ENCODE measurements around the gene RALGPS2. TPM values are rescaled to one million over a fixed set of nuclear protein-coding genes. Genes with fewer than 3 reads are reported as not detected.
A peak's percentile ranks its signal among the peaks of the same experiment; 100 is the strongest.

The RALGPS2 gene
- total and polyA plus RNA-seq, 2 of the 13 experiments (the other 11 are each of a cell fraction or from before 2014, with no cell fraction given), result 15.6 to 36.0 TPM

DNA sequence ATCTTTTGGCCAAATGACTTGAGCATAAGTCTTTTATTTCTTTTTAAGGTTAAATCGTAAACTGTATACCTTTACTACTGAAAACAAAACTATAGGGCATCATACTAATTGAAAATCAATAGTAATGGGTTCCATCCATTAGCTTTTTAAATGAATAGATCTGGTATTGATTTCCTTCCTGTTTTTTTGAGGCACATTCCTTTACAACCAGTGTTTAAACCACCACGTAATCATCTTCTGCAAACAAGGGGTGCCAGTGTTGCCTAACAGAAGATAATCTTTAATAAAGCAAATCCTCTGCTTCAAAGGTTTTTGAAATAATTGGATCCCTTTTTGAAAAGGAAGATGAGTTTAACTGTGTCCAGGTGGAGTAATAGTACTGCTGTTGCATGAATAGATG lies 194.5 kb downstream of the RALGPS2 start (continued):
- TF ChIP-seq, protein P1, sequence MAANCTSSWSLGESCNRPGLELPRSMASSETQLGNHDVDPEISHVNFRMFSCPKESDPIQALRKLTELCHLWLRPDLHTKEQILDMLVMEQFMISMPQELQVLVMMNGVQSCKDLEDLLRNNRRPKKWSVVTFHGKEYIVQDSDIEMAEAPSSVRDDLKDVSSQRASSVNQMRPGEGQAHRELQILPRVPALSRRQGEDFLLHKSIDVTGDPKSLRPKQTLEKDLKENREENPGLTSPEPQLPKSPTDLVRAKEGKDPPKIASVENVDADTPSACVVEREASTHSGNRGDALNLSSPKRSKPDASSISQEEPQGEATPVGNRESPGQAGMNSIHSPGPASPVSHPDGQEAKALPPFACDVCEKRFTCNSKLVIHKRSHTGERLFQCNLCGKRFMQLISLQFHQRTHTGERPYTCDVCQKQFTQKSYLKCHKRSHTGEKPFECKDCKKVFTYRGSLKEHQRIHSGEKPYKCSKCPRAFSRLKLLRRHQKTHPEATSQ (CRISPR knock-in tag; IDR thresholded peaks at IDR 0.05; ENCODE audit: borderline replicate concordance), result no peak
- TF ChIP-seq SMARCC2 (IDR thresholded peaks at IDR 0.05) (no peak), POLR2A (IDR thresholded peaks at IDR 0.05; ENCODE audit: insufficient read depth in 1 of 2, low read depth in 2 of 2, low read length in 2 of 2) (no peak), ZFY (CRISPR knock-in tag; IDR thresholded peaks at IDR 0.05) (no peak), ISL2 (CRISPR knock-in tag; IDR thresholded peaks at IDR 0.05) (peak; percentile 97), ZBTB21 (CRISPR knock-in tag; IDR thresholded peaks at IDR 0.05) (no peak), ZNF619 (CRISPR knock-in tag; IDR thresholded peaks at IDR 0.05) (no peak), GTF3A (CRISPR knock-in tag; conservative IDR thresholded peaks at IDR 0.05) (no peak), SNAPC2 (CRISPR knock-in tag; IDR thresholded peaks at IDR 0.05) (no peak), SCMH1 (CRISPR knock-in tag; IDR thresholded peaks at IDR 0.05; ENCODE audit: borderline replicate concordance) (no peak), RBAK (CRISPR knock-in tag; IDR thresholded peaks at IDR 0.05) (no peak), ZNF20 (CRISPR knock-in tag; IDR thresholded peaks at IDR 0.05) (no peak), ZBTB37 (CRISPR knock-in tag; IDR thresholded peaks at IDR 0.05) (no peak), SALL1 (CRISPR knock-in tag; IDR thresholded peaks at IDR 0.05) (peak; percentile 84; the same call in 1 of the 2 replicates), E2F2 (CRISPR knock-in tag; IDR thresholded peaks at IDR 0.05; ENCODE audit: borderline replicate concordance) (no peak), ZNF230 (CRISPR knock-in tag; IDR thresholded peaks at IDR 0.05) (no peak), ZNF75D (CRISPR knock-in tag; IDR thresholded peaks at IDR 0.05; ENCODE audit: borderline replicate concordance) (no peak), ZNF737 (CRISPR knock-in tag; IDR thresholded peaks at IDR 0.05; ENCODE audit: borderline replicate concordance) (no peak), CHD2 (IDR thresholded peaks at IDR 0.05; ENCODE audit: low read depth, low read length) (no peak), STAG1 (CRISPR knock-in tag; IDR thresholded peaks at IDR 0.05) (no peak), ZNF543 (CRISPR knock-in tag; IDR thresholded peaks at IDR 0.05) (no peak), GATAD1 (CRISPR knock-in tag; IDR thresholded peaks at IDR 0.05) (no peak), ZNF713 (CRISPR knock-in tag; IDR thresholded peaks at IDR 0.05) (no peak), ZNF672 (CRISPR knock-in tag; IDR thresholded peaks at IDR 0.05) (no peak), ARID2 (CRISPR knock-in tag; IDR thresholded peaks at IDR 0.05; ENCODE audit: borderline replicate concordance) (no peak), ZNF703 (CRISPR knock-in tag; IDR thresholded peaks at IDR 0.05; ENCODE audit: borderline replicate concordance) (no peak)
- TF ChIP-seq, protein P2, sequence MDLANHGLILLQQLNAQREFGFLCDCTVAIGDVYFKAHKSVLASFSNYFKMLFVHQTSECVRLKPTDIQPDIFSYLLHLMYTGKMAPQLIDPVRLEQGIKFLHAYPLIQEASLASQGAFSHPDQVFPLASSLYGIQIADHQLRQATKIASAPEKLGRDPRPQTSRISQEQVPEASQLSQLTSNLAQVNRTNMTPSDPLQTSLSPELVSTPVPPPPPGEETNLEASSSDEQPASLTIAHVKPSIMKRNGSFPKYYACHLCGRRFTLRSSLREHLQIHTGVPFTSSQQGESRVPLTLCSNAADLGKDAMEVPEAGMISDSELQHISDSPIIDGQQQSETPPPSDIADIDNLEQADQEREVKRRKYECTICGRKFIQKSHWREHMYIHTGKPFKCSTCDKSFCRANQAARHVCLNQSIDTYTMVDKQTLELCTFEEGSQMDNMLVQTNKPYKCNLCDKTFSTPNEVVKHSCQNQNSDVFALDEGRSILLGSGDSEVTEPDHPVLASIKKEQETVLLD (CRISPR knock-in tag; IDR thresholded peaks at IDR 0.05; ENCODE audit: low read depth), result no peak

All from HepG2 (cell line).